Coronary artery (tissue), 2 donors: Measurements from ENCODE around the gene LPP.
A peak's percentile ranks its signal among the peaks of the same experiment; 100 is the strongest.

ENCODE experiments used
- DNase-seq: peaks from one replicate; pipeline ENCODE4 v3.0.0-alpha.2; 2017; ENCODE audit warnings: low spot score
- H3K27ac ChIP-seq, 2 donors: fragments of 200-600 bp; sonication (generic); one replicate each; pipeline ENCODE4 v1.5.1; 2016 to 2019
- H3K4me3 ChIP-seq: fragments of 200-600 bp; sonication (generic); 2 replicates; pipeline ENCODE4 v1.5.1; 2016; ENCODE audit warnings: mild to moderate bottlenecking, moderate library complexity
- CTCF ChIP-seq: fragments of 200-600 bp; sonication (generic); IDR thresholded peaks from one replicate; pipeline ENCODE4 v1.5.1; 2019; ENCODE audit warnings: antibody characterized with exemption

Gene LPP

GRCh38 chr3:188242436-188243123 is 88.6 kb downstream of the LPP start:
- no peak overlapping the region for H3K4me3 ChIP-seq
- H3K27ac ChIP-seq: peak overlapping the region; percentile 57 to 61
- TF ChIP-seq CTCF: no peak
- DNase-seq: no peak

GRCh38 chr3:188243124-188243795 is 89.3 kb downstream of the LPP start:
- Histone ChIP-seq H3K4me3 (no peak overlapping the region), H3K27ac (peak overlapping the region; percentile 13 to 61)
- no peak for TF ChIP-seq CTCF
- no peak for DNase-seq

- H3K27ac ChIP-seq: peak overlapping the region; percentile 39 to 40
- TF ChIP-seq CTCF: no peak
- no peak for DNase-seq
- no peak overlapping the region for H3K4me3 ChIP-seq
These were observed 90.5 kb downstream of the LPP start for GRCh38 chr3:188244395-188244861.

GRCh38 chr3:188246905-188247304 is 92.9 kb downstream of the LPP start:
- no peak for DNase-seq
- Histone ChIP-seq H3K4me3 (no peak overlapping the region), H3K27ac (peak overlapping the region; percentile 37 to 47)
- TF ChIP-seq CTCF: no peak

- H3K27ac ChIP-seq: no peak overlapping the region
These were observed 94.1 kb downstream of the LPP start for GRCh38 chr3:188248036-188248561.

GRCh38 chr3:188253123-188253793 is 99.3 kb downstream of the LPP start:
- no peak for TF ChIP-seq CTCF
- Histone ChIP-seq H3K27ac (peak overlapping the region in 1 of 2 donors; percentile 68), H3K4me3 (no peak overlapping the region)
- no peak for DNase-seq

More at GRCh38 chr3:188248036-188248561, 94.1 kb downstream of the LPP start:
- no peak overlapping the region for H3K4me3 ChIP-seq
- TF ChIP-seq CTCF: no peak
- DNase-seq: no peak
